CD8-positive, alpha-beta memory T cell (primary cell): Measurements from ENCODE around the gene BOK. TPM values are rescaled to one million over a fixed set of nuclear protein-coding genes. Genes with fewer than 3 reads are reported as not detected.

Experiments
- CTCF ChIA-PET: fragments of 350-600 bp; sonication (Branson Sonifier 250); formaldehyde crosslinking; loops from one replicate; lab custom pipeline; 2021; ENCODE audit warnings: antibody characterized with exemption; lab: Charles Lee
- POLR2A ChIA-PET: fragments of 350-600 bp; sonication (Branson Sonifier 250); formaldehyde crosslinking; loops from one replicate; lab custom pipeline; 2021; ENCODE audit warnings: antibody characterized with exemption; lab: Charles Lee
- DNase-seq, 5 donors: peaks; one replicate each; pipeline versions ENCODE4 v3.0.0 to v3.0.0-alpha.2; 2020 to 2022; ENCODE audit warnings: mixed read lengths in 1 of 5
- H3K27ac ChIP-seq: one replicate; pipeline ENCODE4 v1.7.0; 2013; ENCODE audit warnings: low read depth, mild to moderate bottlenecking, low read length, moderate library complexity
- H3K27me3 ChIP-seq: 2 replicates; pipeline ENCODE4 v1.7.0; 2013; ENCODE audit warnings: low read length, mild to moderate bottlenecking; ENCODE audit not compliant: insufficient read depth, poor library complexity, severe bottlenecking
- H3K36me3 ChIP-seq: 2 replicates; pipeline ENCODE4 v1.7.0; 2013; ENCODE audit warnings: mild to moderate bottlenecking, low read length, moderate library complexity; ENCODE audit not compliant: insufficient read depth
- H3K4me1 ChIP-seq: 2 replicates; pipeline ENCODE4 v1.7.0; 2013; ENCODE audit warnings: mild to moderate bottlenecking, low read length, moderate library complexity; ENCODE audit not compliant: insufficient read depth
- H3K4me3 ChIP-seq: 2 replicates; pipeline ENCODE4 v1.7.0; 2013; ENCODE audit warnings: mild to moderate bottlenecking, low read length
- H3K9me3 ChIP-seq: 2 replicates; pipeline ENCODE4 v1.7.0; 2013; ENCODE audit warnings: mild to moderate bottlenecking, low read length
- H3K27ac Mint-ChIP-seq, 8 donors: one replicate each; pipeline ENCODE4 v1.8.0; 2020 to 2021; ENCODE audit warnings: mixed read lengths in 8 of 8, mild to moderate bottlenecking in 6 of 8, inconsistent platforms in 3 of 8, moderate library complexity in 3 of 8
- H3K27me3 Mint-ChIP-seq, 2 donors: one replicate each; pipeline ENCODE4 v1.8.0; 2020 to 2021; ENCODE audit warnings: mixed read lengths in 2 of 2, mild to moderate bottlenecking in 1 of 2, moderate library complexity in 1 of 2
- H3K36me3 Mint-ChIP-seq, 3 donors: one replicate each; pipeline ENCODE4 v1.8.0; 2020 to 2021; ENCODE audit warnings: mixed read lengths in 3 of 3, inconsistent platforms in 1 of 3, mild to moderate bottlenecking in 1 of 3
- H3K4me1 Mint-ChIP-seq, 3 donors: one replicate each; pipeline ENCODE4 v1.8.0; 2020 to 2021; ENCODE audit warnings: mixed read lengths in 3 of 3, inconsistent platforms in 1 of 3, mild to moderate bottlenecking in 1 of 3
- H3K4me3 Mint-ChIP-seq, 7 donors: one replicate each; pipeline ENCODE4 v1.8.0; 2020 to 2021; ENCODE audit warnings: mixed read lengths in 7 of 7, mild to moderate bottlenecking in 6 of 7, moderate library complexity in 4 of 7, inconsistent platforms in 2 of 7
- H3K9me3 Mint-ChIP-seq, 5 donors: one replicate each; pipeline ENCODE4 v1.8.0; 2020 to 2022; ENCODE audit warnings: mixed read lengths in 5 of 5, mild to moderate bottlenecking in 3 of 5, moderate library complexity in 2 of 5, inconsistent platforms in 1 of 5
- polyA plus RNA-seq: library from polyadenylated mRNA; unstranded; fragments of 300-500 nt; fragmentation: Illumina TruSeq; gene quantifications from one replicate; pipeline ENCODE4 v1.2.3, GENCODE V29; 2021
- total RNA-seq, 2 experiments: library from RNA; stranded (reverse); gene quantifications; one replicate each; pipeline ENCODE4 v1.2.3, GENCODE V29; 2021

BOK gene
- total and polyA plus RNA-seq, 3 experiments from 2014 or later: not detected

DNA sequence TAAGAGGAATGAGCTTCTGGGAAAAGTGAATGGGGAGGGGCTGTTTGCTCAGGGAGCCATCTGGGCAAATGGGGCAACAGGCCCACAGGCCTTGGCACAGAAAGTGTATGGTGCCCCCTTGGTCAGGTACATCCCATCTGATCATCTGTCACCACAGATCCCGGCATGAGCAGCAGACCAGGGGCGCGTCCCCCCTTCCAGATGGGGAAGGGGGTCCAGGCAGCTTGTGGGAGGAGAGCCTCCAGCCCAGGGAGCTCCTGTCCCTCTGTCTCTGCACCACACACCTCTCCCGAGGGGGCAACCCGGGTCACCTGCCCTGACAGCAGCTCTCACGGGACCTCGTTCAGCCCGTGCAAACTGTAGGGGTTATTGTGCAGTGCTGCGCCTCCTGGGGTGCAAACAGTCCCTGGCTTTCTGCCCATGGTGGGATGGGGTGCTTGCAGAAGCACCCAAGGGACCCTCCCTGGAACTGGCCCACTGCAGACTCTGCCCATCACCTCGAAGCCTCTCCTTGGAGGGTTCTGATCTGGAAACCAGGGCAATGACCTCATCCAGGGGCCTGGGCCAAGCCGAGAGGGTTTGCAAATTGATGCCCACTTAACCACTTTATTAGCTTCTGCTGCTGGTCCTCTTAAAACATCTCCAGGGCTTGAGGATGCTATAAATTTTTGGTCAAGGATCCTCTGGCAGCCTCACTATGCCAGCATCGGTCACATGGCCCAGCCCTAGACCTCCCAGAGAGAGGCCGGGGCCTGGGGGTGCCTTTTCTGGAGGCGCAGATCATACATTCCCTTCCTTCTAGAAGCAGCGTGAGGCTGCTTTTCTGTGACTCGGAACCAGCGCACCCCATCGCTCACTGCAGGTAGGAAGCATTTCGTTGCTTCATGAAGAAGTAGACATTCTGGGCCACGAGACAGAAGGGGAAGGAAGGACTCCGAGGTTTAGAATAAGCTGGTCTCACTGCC is 7.6 kb upstream of the BOK start:
- ChIA-PET POLR2A (no interaction called here), CTCF (no interaction called here)
- H3K27ac Mint-ChIP-seq: no peak overlapping the region
- no peak overlapping the region for H3K27ac ChIP-seq
- H3K4me3 Mint-ChIP-seq: no peak overlapping the region
- no peaks in the 10 kb centered on the region for H3K4me1 ChIP-seq
- no peaks in the 10 kb centered on the region for H3K36me3 Mint-ChIP-seq
- peaks cover 24 to 41% of the 10 kb centered on the region in 2 donors for H3K27me3 Mint-ChIP-seq
- H3K4me3 ChIP-seq: no peak overlapping the region
- H3K9me3 Mint-ChIP-seq: peaks cover 0 to 5% (median 1%) of the 10 kb centered on the region in 5 donors
- H3K4me1 Mint-ChIP-seq: peaks cover 0 to 4% (median 3%) of the 10 kb centered on the region in 3 donors
- peaks cover 5% of the 10 kb centered on the region for H3K27me3 ChIP-seq
- no peak for DNase-seq
- H3K9me3 ChIP-seq: no peaks in the 10 kb centered on the region
- no peaks in the 10 kb centered on the region for H3K36me3 ChIP-seq

DNA sequence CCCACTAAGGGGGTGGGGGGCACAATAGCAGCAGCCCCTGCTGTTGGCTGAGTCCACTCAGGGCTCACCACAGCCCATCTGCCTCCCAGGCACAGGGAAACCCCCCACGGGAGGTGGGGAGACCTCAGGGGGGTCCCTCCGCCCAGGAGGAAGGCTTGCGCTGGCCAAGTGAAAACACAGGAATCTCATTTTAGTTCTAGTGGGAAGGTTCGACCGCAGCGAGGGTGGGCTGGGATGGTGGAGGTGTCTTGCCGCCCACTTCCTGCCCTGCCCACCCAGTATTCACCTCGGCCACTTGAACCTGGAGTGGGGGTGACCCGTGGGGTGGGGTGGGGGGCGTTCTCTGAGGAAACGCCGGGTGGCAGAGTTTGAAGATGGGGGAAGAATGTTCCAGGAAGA is 6.9 kb upstream of the BOK start:
- CTCF ChIA-PET: no interaction called here

DNA sequence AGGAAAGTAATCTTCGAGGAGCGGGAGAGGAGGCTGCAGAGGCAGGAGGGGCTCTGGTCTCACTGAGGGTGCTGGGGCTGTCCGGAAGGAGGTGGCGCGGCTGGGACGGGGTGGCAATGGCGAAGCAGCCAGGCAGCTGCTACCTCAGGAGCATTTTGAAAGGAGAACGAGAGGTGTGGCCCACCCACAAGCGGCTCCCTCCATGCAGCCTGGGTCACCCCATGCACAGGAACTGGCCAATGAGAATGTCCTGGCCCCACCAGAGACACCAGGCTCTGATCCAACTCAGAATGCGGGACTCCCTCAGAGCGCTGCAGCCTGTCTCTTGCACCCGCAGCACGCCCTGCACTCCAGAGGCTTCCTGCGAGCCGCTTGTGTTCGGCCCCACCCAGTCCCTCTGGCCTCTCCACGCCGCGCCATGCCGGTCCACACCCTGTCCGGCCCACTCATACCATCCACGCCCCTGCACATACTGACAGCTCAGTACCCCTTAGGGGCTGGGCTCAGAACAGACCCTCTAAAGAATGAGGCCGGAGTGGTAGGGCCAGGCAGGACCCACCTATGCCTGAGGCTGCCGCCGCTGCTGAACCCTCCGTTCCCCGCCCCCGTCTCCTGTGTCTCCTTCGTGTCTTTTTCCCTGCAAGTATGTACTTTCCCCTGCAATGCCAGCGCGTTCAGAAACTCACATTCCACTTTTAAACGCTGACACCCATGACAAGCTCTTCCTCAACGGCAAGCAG is 6.4 kb upstream of the BOK start:
- H3K9me3 ChIP-seq: no peaks in the 10 kb centered on the region
- Mint-ChIP-seq H3K27me3 (peaks cover 29 to 49% of the 10 kb centered on the region in 2 donors), H3K36me3 (peaks cover 0 to 5% (median 0%) of the 10 kb centered on the region in 3 donors), H3K4me3 (no peak overlapping the region), H3K9me3 (peaks cover 5 to 15% (median 7%) of the 10 kb centered on the region in 5 donors), H3K4me1 (peaks cover 0 to 5% (median 3%) of the 10 kb centered on the region in 3 donors), H3K27ac (no peak overlapping the region)
- POLR2A ChIA-PET: no interaction called here
- no peak overlapping the region for H3K27ac ChIP-seq
- H3K4me1 ChIP-seq: no peaks in the 10 kb centered on the region
- no peak for DNase-seq
- no peaks in the 10 kb centered on the region for H3K36me3 ChIP-seq
- H3K4me3 ChIP-seq: no peak overlapping the region
- H3K27me3 ChIP-seq: no peaks in the 10 kb centered on the region
- CTCF ChIA-PET: no interaction called here

More for the DNA sequence above, 6.9 kb upstream of the BOK start:
- Mint-ChIP-seq H3K9me3 (peaks cover under 1 to 9% (median 3%) of the 10 kb centered on the region in 5 donors), H3K36me3 (peaks cover 0 to 2% (median 0%) of the 10 kb centered on the region in 3 donors), H3K27me3 (peaks cover 28 to 46% of the 10 kb centered on the region in 2 donors), H3K4me1 (peaks cover 0 to 5% (median 3%) of the 10 kb centered on the region in 3 donors), H3K4me3 (no peak overlapping the region), H3K27ac (no peak overlapping the region)
- Histone ChIP-seq H3K27me3 (no peaks in the 10 kb centered on the region), H3K4me3 (no peak overlapping the region), H3K4me1 (no peaks in the 10 kb centered on the region), H3K36me3 (no peaks in the 10 kb centered on the region), H3K9me3 (no peaks in the 10 kb centered on the region), H3K27ac (no peak overlapping the region)
- no peak for DNase-seq
- POLR2A ChIA-PET: no interaction called here

DNA sequence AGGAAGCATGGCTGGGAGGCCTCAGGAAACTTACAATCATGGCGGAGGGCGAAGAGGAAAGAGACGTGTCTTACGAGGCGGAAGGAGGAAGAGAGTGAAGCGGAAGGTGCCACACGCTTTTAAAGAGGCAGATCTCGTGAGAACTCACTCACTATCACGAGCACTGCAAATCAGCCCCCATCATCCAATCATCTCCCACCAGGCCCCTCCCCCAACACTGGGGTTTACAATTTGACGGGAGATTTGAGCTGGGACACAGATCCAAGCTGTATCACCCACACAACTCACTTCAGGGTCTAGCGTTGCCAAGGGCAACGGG is 5.1 kb upstream of the BOK start:
- Mint-ChIP-seq H3K36me3 (peaks cover 0 to 12% (median 0%) of the 10 kb centered on the region in 3 donors), H3K4me1 (peaks cover 5 to 10% (median 8%) of the 10 kb centered on the region in 3 donors), H3K27me3 (peaks cover 40 to 51% of the 10 kb centered on the region in 2 donors), H3K9me3 (peaks cover 9 to 25% (median 14%) of the 10 kb centered on the region in 5 donors), H3K4me3 (no peak overlapping the region), H3K27ac (no peak overlapping the region)
- ChIA-PET POLR2A (no interaction called here), CTCF (no interaction called here)
- no peak overlapping the region for H3K27ac ChIP-seq
- H3K9me3 ChIP-seq: no peaks in the 10 kb centered on the region
- DNase-seq: no peak
- H3K4me3 ChIP-seq: no peak overlapping the region
- no peaks in the 10 kb centered on the region for H3K36me3 ChIP-seq
- no peaks in the 10 kb centered on the region for H3K4me1 ChIP-seq
- no peaks in the 10 kb centered on the region for H3K27me3 ChIP-seq

DNA sequence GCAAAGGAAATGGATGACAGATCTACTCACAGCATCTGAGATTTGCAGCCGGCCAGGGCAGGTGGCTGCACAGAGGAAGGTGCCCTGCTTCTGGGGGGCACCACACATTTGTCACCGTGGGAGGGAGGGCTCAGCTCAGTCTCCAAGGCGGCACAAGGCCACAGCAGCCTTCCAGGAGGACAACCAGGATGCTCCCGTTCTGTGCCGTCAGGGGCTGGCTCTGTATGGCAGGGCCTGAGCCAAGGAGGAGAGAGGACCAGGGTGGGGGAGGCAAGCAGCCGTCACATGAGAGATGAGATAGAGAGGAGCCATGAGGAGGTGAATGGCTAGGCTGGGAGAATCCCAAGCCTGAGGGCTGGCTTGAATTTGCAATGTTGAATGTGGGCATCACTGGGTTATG is 4.6 kb upstream of the BOK start:
- H3K4me3 ChIP-seq: no peak overlapping the region
- Mint-ChIP-seq H3K4me3 (no peak overlapping the region), H3K4me1 (peaks cover 5 to 10% (median 8%) of the 10 kb centered on the region in 3 donors), H3K27ac (peak overlapping the region in 1 of 8 donors; percentile 31), H3K36me3 (peaks cover 0 to 12% (median 0%) of the 10 kb centered on the region in 3 donors), H3K27me3 (peaks cover 38 to 51% of the 10 kb centered on the region in 2 donors), H3K9me3 (peaks cover 9 to 25% (median 14%) of the 10 kb centered on the region in 5 donors)
- no peaks in the 10 kb centered on the region for H3K36me3 ChIP-seq
- H3K27me3 ChIP-seq: no peaks in the 10 kb centered on the region
- no peak overlapping the region for H3K27ac ChIP-seq
- no peaks in the 10 kb centered on the region for H3K9me3 ChIP-seq
- no peaks in the 10 kb centered on the region for H3K4me1 ChIP-seq
- ChIA-PET POLR2A (no interaction called here), CTCF (no interaction called here)
- no peak for DNase-seq

DNA sequence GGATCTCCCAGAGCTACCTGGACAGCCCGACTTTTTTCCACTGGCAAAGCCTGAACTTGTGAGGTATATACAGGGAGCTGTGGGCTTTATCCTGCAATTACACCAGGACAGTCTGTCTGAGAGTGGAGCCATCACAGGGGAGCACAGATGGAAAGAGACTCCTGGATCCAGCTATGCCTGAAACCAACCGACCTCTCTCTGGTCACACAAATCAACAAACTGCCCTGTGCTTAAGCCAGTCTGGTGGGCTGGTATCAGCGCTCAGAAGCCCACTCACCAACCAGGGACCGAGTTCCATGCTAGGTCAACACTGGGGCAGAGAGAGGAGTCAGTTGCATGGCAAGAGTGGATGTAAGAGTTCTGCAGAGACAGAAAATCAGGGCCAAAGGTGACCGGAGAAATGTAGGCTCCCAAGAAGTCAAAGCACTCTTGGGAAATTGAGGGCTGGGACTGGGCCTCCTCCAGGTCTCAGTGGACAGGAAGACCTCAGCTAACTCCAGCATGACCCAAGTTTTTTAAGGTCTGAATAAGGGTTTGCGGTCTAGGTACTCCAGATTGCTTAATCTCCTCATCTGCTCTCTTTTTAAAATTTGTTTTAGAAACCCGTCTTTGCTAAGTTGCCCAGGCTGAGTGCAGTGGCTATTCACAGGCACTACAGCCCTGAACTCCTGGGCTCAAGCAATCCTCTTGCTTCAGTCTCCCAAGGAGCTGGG is 3.8 kb upstream of the BOK start:
- Histone ChIP-seq H3K27me3 (peaks cover 1% of the 10 kb centered on the region), H3K36me3 (no peaks in the 10 kb centered on the region), H3K9me3 (no peaks in the 10 kb centered on the region), H3K4me1 (no peaks in the 10 kb centered on the region), H3K4me3 (no peak overlapping the region), H3K27ac (no peak overlapping the region)
- peaks cover 9 to 25% (median 14%) of the 10 kb centered on the region in 5 donors for H3K9me3 Mint-ChIP-seq
- peaks cover 0 to 12% (median 0%) of the 10 kb centered on the region in 3 donors for H3K36me3 Mint-ChIP-seq
- H3K27me3 Mint-ChIP-seq: peaks cover 34 to 47% of the 10 kb centered on the region in 2 donors
- H3K4me3 Mint-ChIP-seq: no peak overlapping the region
- no peak for DNase-seq
- H3K4me1 Mint-ChIP-seq: peaks cover 6 to 12% (median 9%) of the 10 kb centered on the region in 3 donors
- no peak overlapping the region for H3K27ac Mint-ChIP-seq
- CTCF ChIA-PET: no interaction called here
- POLR2A ChIA-PET: interaction anchor here (0.7 kb wide), 1 partner anchor 79 kb away, joined by 7 read pairs; no protein-coding TSS in a partner anchor

DNA sequence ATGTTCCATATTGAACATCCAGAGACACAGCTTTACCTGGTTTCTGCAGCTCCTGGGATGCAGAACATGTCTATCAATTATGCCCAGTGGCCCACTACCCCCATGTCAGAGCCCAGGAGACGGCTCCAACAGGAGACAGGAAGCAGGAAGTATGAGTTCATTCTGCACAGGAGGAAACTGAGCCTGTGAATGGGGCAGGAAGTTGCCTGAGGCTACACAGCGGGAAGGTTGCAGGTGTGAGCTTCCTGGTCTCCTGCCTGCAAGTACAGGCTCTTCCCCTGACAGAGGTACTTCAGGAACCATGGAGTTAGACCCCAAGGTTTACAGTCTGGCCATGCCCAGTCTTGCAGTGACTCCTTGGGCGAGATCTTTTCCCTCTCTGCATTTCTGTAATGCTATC is 2.8 kb upstream of the BOK start:
- ChIA-PET POLR2A (interaction anchor here (0.7 kb wide), 1 partner anchor 78 kb away, joined by 7 read pairs; no protein-coding TSS in a partner anchor), CTCF (interaction anchor here (1.4 kb wide), 1 partner anchor 8 kb away, joined by 3 read pairs; no protein-coding TSS in a partner anchor)
- H3K9me3 Mint-ChIP-seq: peaks cover 9 to 25% (median 14%) of the 10 kb centered on the region in 5 donors
- no peak for DNase-seq
- H3K27ac Mint-ChIP-seq: no peak overlapping the region
- peaks cover 41 to 56% of the 10 kb centered on the region in 2 donors for H3K27me3 Mint-ChIP-seq
- Histone ChIP-seq H3K27ac (no peak overlapping the region), H3K4me3 (no peak overlapping the region), H3K9me3 (no peaks in the 10 kb centered on the region), H3K36me3 (no peaks in the 10 kb centered on the region), H3K4me1 (no peaks in the 10 kb centered on the region), H3K27me3 (peaks cover 4% of the 10 kb centered on the region)
- no peak overlapping the region for H3K4me3 Mint-ChIP-seq
- peaks cover 0 to 12% (median 0%) of the 10 kb centered on the region in 3 donors for H3K36me3 Mint-ChIP-seq
- peaks cover 9 to 19% (median 11%) of the 10 kb centered on the region in 3 donors for H3K4me1 Mint-ChIP-seq
